ENCODE measurements around the gene AHCYL2.

- TF ChIP-seq, protein P1, sequence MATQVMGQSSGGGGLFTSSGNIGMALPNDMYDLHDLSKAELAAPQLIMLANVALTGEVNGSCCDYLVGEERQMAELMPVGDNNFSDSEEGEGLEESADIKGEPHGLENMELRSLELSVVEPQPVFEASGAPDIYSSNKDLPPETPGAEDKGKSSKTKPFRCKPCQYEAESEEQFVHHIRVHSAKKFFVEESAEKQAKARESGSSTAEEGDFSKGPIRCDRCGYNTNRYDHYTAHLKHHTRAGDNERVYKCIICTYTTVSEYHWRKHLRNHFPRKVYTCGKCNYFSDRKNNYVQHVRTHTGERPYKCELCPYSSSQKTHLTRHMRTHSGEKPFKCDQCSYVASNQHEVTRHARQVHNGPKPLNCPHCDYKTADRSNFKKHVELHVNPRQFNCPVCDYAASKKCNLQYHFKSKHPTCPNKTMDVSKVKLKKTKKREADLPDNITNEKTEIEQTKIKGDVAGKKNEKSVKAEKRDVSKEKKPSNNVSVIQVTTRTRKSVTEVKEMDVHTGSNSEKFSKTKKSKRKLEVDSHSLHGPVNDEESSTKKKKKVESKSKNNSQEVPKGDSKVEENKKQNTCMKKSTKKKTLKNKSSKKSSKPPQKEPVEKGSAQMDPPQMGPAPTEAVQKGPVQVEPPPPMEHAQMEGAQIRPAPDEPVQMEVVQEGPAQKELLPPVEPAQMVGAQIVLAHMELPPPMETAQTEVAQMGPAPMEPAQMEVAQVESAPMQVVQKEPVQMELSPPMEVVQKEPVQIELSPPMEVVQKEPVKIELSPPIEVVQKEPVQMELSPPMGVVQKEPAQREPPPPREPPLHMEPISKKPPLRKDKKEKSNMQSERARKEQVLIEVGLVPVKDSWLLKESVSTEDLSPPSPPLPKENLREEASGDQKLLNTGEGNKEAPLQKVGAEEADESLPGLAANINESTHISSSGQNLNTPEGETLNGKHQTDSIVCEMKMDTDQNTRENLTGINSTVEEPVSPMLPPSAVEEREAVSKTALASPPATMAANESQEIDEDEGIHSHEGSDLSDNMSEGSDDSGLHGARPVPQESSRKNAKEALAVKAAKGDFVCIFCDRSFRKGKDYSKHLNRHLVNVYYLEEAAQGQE (IDR thresholded peaks at IDR 0.05; ENCODE audit: insufficient read depth in 1 of 2, low read depth in 2 of 2, low read length in 2 of 2), result no peak
- TF ChIP-seq SIN3A (IDR thresholded peaks at IDR 0.05; ENCODE audit: borderline replicate concordance, insufficient read depth, low read length), result no peak
- no peak for TF ChIP-seq FOXP2 (optimal IDR thresholded peaks at IDR 0.05; ENCODE audit: borderline replicate concordance, extremely low read depth, extremely low read length, insufficient read depth)
These were observed 41.4 kb downstream of the AHCYL2 start for GRCh38 chr7:129266181-129266580.

Data from PFSK-1 (cell line).